Caco-2 (cell line): ENCODE results near the gene BCORL1. TPM values are rescaled to one million over a fixed set of nuclear protein-coding genes. Genes with fewer than 3 reads are reported as not detected.

Source experiments
- BruUV-seq: library from RNA; stranded (reverse); fragments of 400-500 nt; replicated peaks from 2 replicates; lab custom pipeline; 2021; lab: Mats Ljungman, UMichigan
- CTCF ChIA-PET: fragments of 300-600 bp; sonication (Branson Sonifier 250); formaldehyde crosslinking; loops from one replicate; lab custom pipeline; 2022; ENCODE audit warnings: antibody characterized with exemption; lab: Charles Lee
- POLR2A ChIA-PET: fragments of 300-600 bp; sonication (Branson Sonifier 250); formaldehyde crosslinking; loops from one replicate; lab custom pipeline; 2022; ENCODE audit warnings: antibody characterized with exemption; lab: Charles Lee
- DNase-seq, 2 experiments: peaks; one replicate each; pipeline versions ENCODE4 v3.0.0 to v3.0.0-alpha.2; 2020 to 2022
- H3K27me3 ChIP-seq: replicated peaks from 2 replicates; pipeline ENCODE4 v1.6.0; 2011; ENCODE audit warnings: low read length; ENCODE audit not compliant: control insufficient read depth, insufficient read depth
- H3K36me3 ChIP-seq: 2 replicates; pipeline ENCODE4 v1.5.1; 2011; ENCODE audit warnings: low read length; ENCODE audit not compliant: control insufficient read depth, insufficient read depth
- H3K4me1 ChIP-seq: fragments of 250-450 bp; sonication (Bioruptor Pico); 2 replicates; pipeline ENCODE4 v1.5.1; 2020; ENCODE audit warnings: mild to moderate bottlenecking
- H3K4me3 ChIP-seq: 2 replicates; pipeline ENCODE4 v1.5.1; 2011; ENCODE audit warnings: low read depth, mild to moderate bottlenecking, control low read depth, low read length
- H3K9me3 ChIP-seq: fragments of 250-450 bp; sonication (Bioruptor Pico); 2 replicates; pipeline ENCODE4 v1.5.1; 2020; ENCODE audit warnings: mild to moderate bottlenecking, moderate library complexity
- H3K27ac Mint-ChIP-seq: one replicate; pipeline ENCODE4 v1.8.0; 2022; ENCODE audit warnings: mixed read lengths; ENCODE audit not compliant: unreplicated experiment
- H3K27me3 Mint-ChIP-seq: one replicate; pipeline ENCODE4 v1.8.0; 2022; ENCODE audit warnings: mixed read lengths; ENCODE audit not compliant: insufficient read depth, unreplicated experiment
- H3K36me3 Mint-ChIP-seq: one replicate; pipeline ENCODE4 v1.8.0; 2022; ENCODE audit warnings: mild to moderate bottlenecking, mixed read lengths; ENCODE audit not compliant: insufficient read depth, unreplicated experiment
- H3K4me1 Mint-ChIP-seq: one replicate; pipeline ENCODE4 v1.8.0; 2022; ENCODE audit warnings: low read depth, mixed read lengths; ENCODE audit not compliant: unreplicated experiment
- H3K4me3 Mint-ChIP-seq: one replicate; pipeline ENCODE4 v1.8.0; 2022; ENCODE audit warnings: mild to moderate bottlenecking, moderate library complexity, mixed read lengths; ENCODE audit not compliant: unreplicated experiment
- H3K9me3 Mint-ChIP-seq: one replicate; pipeline ENCODE4 v1.8.0; 2022; ENCODE audit warnings: mixed read lengths; ENCODE audit not compliant: unreplicated experiment
- CTCF ChIP-seq, 2 experiments: fragments of 200-600 bp in 1 of 2; IDR thresholded peaks; 1 replicate in 1 of 2; 2 replicates in 1 of 2; pipeline versions ENCODE4 v1.5.1 to v1.8.0; 2011 to 2022; ENCODE audit warnings: antibody characterized with exemption in 1 of 2, control low read depth in 1 of 2, inconsistent platforms in 1 of 2, low read depth in 1 of 2, low read length in 1 of 2, mild to moderate bottlenecking in 1 of 2, moderate library complexity in 1 of 2; ENCODE audit not compliant: insufficient read depth in 1 of 2, severe bottlenecking in 1 of 2, unreplicated experiment in 1 of 2
- intact Hi-C: fragments of 100-400 bp; cut with micrococcal nuclease; formaldehyde crosslinking; loops from one replicate; pipeline ENCODE4 v1.10.0; 2022; ENCODE audit not compliant: unreplicated experiment
- total RNA-seq: library from RNA; stranded (reverse); gene quantifications from 2 replicates; pipeline ENCODE4 v1.2.3, GENCODE V29; 2022

Gene BCORL1
- total RNA-seq, 1 experiment from 2014 or later: 19.8 TPM

DNA sequence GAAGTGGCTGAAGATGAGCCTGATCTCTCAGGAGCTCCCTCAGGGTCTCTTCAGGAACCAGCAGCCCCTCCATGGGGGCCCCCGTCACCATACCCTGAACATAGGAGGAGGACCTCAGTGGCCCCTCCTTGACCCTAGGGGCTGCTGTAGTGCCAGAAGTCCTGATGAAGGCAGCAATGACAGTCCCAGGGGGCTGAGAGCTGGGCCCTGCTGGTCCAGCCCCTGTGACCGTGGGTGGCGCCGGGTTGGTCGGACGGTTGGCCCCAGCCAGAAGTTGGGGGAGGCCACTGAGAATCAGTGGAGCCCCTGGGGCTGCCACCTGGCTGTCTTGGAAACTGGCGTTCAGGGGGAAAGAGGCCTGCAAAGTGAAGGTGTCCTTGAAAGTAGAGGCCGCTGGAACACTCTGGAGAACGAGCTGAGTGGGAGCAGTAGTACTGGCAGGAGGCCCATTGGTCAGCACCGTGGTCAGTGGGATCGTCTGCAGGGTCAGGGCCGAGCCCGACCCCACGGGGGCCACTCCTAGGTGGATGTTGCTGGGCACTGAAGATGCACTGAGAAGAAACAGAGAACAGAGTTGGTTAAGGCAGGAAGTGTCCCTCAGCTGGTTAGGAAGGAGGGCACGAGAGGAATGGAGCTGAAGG is 84.7 kb downstream of the BCORL1 start:
- ChIA-PET CTCF (no interaction called here), POLR2A (no interaction called here)
- H3K36me3 ChIP-seq: no peaks in the 10 kb centered on the region
- no peaks in the 10 kb centered on the region for H3K9me3 ChIP-seq
- H3K4me3 ChIP-seq: no peak overlapping the region
- intact Hi-C loops: no loop called here
- no TSS peak for BruUV-seq
- TF ChIP-seq CTCF (IDR thresholded peaks at IDR 0.05; ENCODE audit: insufficient read depth in 1 of 2, low read depth in 1 of 2, low read length in 1 of 2, severe bottlenecking in 1 of 2, unreplicated experiment in 1 of 2): no peak
- no peaks in the 10 kb centered on the region for H3K27me3 Mint-ChIP-seq
- DNase-seq: no peak
- no peak overlapping the region for H3K4me3 Mint-ChIP-seq
- no peak overlapping the region for H3K27ac Mint-ChIP-seq
- no peaks in the 10 kb centered on the region for H3K27me3 ChIP-seq
- H3K4me1 ChIP-seq: peaks cover 9% of the 10 kb centered on the region
- no peaks in the 10 kb centered on the region for H3K9me3 Mint-ChIP-seq
- peaks cover 63% of the 10 kb centered on the region for H3K36me3 Mint-ChIP-seq
- peaks cover 12% of the 10 kb centered on the region for H3K4me1 Mint-ChIP-seq

DNA sequence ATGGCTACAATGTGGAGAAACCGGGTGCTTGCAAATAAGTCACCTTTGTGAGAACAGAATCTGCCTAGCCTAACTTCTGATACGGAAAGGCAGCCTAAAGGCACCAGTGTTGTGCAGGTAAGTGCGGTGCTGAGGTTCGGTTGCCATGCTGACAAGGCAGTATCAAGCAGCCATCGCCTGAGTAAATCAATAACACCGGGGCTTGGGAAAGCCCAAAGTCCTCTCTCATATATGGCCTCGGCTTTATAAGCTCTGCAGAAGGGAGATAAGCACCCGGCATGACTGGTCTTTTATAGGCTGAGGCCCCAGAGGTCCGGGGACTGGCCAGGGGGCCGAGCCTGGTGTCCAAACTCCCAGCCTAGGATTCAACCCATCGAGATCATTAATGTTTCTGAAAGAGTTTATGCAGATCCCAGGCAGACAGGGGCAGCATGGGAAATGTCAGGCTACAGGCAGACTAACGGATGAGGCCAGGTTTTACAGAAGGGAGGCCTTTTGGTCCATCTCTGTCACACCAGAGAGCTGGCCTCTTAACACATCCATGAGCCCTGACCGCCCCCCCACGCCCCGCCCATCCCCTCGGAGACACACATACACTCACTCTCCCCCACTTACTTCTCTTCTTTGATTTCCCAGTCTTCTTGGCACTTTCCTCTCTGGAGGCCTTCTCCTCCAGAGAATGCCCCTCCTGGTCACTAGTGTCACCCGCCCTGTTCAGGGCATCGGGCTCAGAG is 89.3 kb downstream of the BCORL1 start:
- Mint-ChIP-seq H3K4me3 (peak overlapping the region; percentile 62), H3K27ac (peak overlapping the region; percentile 87), H3K36me3 (peaks cover 59% of the 10 kb centered on the region), H3K27me3 (no peaks in the 10 kb centered on the region), H3K9me3 (no peaks in the 10 kb centered on the region), H3K4me1 (peaks cover 6% of the 10 kb centered on the region)
- ChIA-PET POLR2A (interaction anchor here (0.6 to 1.7 kb wide), 2 partner anchors 94 to 95 kb away, joined by 3 to 6 read pairs; partner anchors contain the start of gene AIFM1), CTCF (interaction anchor here (1.0 to 2.4 kb wide), 2 partner anchors 8 to 11 kb away, joined by 8 to 22 read pairs; no protein-coding TSS in a partner anchor)
- intact Hi-C loops: no loop called here
- Histone ChIP-seq H3K27me3 (no peaks in the 10 kb centered on the region), H3K4me1 (peaks cover 16% of the 10 kb centered on the region), H3K36me3 (no peaks in the 10 kb centered on the region), H3K9me3 (no peaks in the 10 kb centered on the region), H3K4me3 (no peak overlapping the region)
- TF ChIP-seq CTCF (IDR thresholded peaks at IDR 0.05; ENCODE audit: insufficient read depth in 1 of 2, low read depth in 1 of 2, low read length in 1 of 2, severe bottlenecking in 1 of 2, unreplicated experiment in 1 of 2): no peak
- no TSS peak for BruUV-seq
- DNase-seq: peak; percentile 81 to 85

DNA sequence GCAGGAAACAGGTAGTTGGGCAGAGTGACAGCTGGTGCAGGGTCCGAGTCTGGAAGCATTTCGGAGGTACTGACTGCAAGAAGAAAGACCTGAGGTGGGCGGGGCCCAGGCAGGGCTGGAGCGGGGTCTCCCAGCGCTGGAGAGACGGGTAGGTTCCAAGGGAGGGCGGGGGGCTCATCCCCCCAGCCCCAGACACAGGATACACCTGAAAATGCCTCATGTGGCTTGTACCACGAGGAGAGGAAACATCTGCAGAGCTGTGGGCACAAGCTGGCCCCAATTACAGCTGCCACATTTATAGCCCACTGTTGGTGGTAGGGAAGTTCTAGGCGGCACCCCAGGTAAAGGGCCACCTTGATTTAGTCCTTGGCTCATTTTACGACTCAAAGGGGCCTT is 89.9 kb downstream of the BCORL1 start:
- peak overlapping the region; percentile 62 for H3K4me3 Mint-ChIP-seq
- CTCF ChIA-PET: interaction anchor here (1.0 to 2.4 kb wide), 2 partner anchors 7 to 12 kb away, joined by 8 to 22 read pairs; no protein-coding TSS in a partner anchor
- peak overlapping the region; percentile 87 for H3K27ac Mint-ChIP-seq
- Histone ChIP-seq H3K9me3 (no peaks in the 10 kb centered on the region), H3K36me3 (no peaks in the 10 kb centered on the region), H3K27me3 (no peaks in the 10 kb centered on the region), H3K4me1 (peaks cover 16% of the 10 kb centered on the region), H3K4me3 (no peak overlapping the region)
- no TSS peak for BruUV-seq
- intact Hi-C loops: no loop called here
- peaks cover 55% of the 10 kb centered on the region for H3K36me3 Mint-ChIP-seq
- H3K27me3 Mint-ChIP-seq: no peaks in the 10 kb centered on the region
- DNase-seq: no peak
- H3K9me3 Mint-ChIP-seq: no peaks in the 10 kb centered on the region
- peaks cover 6% of the 10 kb centered on the region for H3K4me1 Mint-ChIP-seq
- POLR2A ChIA-PET: interaction anchor here (0.6 to 1.7 kb wide), 2 partner anchors 27 to 93 kb away, joined by 3 to 6 read pairs; partner anchors contain the start of gene AIFM1
- no peak for TF ChIP-seq CTCF (IDR thresholded peaks at IDR 0.05; ENCODE audit: insufficient read depth in 1 of 2, low read depth in 1 of 2, low read length in 1 of 2, severe bottlenecking in 1 of 2, unreplicated experiment in 1 of 2)
